Stimulated activated CD4-positive, alpha-beta T cell treated with anti-CD3 and anti-CD28 coated beads, Interleukin-12 subunit alpha, Interleukin-12 subunit beta, amount 100 ng/mL, for 24 hours (primary cell): ENCODE data around the gene PPP2R3B.

Source experiments
- DNase-seq, 2 experiments: peaks; one replicate each; pipeline ENCODE4 v3.0.0-alpha.2; 2020; ENCODE audit warnings: low read depth in 2 of 2

The PPP2R3B gene

GRCh38 chrX:370963-371745 is 15.6 kb downstream of the PPP2R3B start:
- DNase-seq, result no peak

DNA sequence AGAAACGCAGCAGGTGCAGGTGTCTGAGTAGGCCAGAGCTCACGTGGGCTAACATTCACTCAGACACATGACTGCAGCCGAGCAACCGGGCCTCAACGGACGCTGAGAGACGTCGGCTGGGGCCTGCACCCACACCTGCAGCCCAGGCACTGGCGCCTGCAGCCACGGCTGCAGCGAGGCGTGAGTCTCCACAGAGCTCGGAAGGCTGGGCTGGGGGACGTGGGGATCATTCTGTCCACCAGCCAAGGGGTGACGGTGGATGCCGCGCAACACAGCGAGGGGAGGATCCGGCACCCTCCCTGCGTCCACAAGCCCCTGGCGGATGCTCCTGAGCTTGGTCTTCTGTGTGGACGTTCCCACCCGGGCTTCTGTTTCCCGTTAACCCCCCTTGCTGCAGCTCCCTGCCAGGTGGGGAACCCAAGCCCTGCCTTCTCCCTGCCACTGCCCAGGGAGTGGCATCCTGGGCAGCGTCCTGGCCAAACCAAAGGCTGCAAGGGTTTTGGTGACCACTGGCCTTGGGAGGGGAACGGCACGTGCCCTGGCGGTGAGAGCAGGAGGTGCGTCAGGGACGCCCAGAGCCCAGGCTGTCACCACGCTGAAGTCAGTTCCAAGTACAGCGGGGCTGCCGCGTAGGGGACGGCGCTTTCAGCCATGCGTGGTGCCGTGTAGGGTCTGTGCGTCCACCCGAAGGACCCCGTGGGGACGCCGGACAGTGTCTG is 16.3 kb downstream of the PPP2R3B start:
- no peak for DNase-seq

DNA sequence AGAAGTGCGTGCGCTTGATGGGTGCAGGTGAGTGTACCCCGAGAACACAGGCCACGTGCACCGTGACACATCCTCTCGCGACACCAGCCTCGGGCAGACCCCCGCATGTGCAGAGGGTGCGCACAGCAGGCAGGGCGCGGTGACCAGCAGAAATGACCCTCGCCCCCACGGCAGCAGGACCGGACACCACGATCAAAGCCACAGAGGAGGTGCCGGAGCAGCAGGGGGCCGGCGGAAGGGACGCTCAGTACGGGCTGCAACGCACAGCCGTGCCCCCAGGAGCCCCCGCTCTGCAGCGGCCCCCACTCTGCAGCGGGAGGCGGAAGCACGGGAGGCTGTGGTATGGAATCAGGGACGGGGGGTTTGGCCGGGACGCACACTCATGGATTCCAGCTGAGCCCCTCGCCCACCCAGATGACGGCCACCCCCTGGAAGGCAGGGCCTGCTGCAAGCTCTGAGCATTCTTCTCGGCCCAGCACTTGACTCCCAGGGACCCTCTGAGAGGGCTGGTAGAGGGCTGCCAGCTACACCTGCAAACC is 17.1 kb downstream of the PPP2R3B start:
- DNase-seq, result no peak

GRCh38 chrX:368811-369562 is 17.7 kb downstream of the PPP2R3B start:
- DNase-seq, result no peak

DNA sequence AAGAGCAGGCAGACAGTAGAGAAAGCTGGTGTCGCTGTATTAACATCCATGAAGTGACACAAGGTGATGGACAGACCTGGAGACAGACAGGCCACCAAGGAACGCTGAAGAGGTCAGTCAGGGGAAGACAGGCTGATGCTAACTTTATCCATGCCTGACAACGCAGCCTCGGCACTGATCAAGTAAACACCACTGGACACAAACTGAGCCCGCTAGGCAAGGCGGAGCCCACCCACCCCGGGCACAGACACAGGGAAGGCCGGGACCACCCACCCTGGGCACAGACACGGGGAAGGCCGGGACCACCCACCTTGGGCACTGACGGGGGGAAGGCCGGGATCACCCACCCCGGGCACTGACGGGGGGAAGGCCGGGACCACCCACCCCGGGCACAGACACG is 18.8 kb downstream of the PPP2R3B start:
- DNase-seq, result no peak

DNA sequence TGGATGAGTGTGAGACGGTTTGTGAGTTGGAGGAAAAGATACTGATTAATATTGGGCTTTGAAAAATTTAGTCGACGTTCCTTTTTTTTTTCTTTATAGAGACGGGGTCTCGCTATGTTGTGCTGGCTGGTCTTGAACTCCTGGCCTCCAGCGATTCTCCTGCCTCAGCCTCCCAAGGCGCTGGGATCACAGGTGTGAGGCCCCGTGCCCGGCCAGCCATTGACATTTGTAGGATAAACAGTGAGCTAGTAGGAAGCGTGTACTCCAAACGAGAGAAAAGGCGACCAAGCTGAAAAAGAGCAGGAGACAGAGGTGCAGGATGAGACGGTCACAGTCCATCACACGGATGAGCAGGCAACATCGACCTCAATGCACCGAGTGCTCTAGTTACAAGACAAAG is 19.4 kb downstream of the PPP2R3B start:
- no peak for DNase-seq

DNA sequence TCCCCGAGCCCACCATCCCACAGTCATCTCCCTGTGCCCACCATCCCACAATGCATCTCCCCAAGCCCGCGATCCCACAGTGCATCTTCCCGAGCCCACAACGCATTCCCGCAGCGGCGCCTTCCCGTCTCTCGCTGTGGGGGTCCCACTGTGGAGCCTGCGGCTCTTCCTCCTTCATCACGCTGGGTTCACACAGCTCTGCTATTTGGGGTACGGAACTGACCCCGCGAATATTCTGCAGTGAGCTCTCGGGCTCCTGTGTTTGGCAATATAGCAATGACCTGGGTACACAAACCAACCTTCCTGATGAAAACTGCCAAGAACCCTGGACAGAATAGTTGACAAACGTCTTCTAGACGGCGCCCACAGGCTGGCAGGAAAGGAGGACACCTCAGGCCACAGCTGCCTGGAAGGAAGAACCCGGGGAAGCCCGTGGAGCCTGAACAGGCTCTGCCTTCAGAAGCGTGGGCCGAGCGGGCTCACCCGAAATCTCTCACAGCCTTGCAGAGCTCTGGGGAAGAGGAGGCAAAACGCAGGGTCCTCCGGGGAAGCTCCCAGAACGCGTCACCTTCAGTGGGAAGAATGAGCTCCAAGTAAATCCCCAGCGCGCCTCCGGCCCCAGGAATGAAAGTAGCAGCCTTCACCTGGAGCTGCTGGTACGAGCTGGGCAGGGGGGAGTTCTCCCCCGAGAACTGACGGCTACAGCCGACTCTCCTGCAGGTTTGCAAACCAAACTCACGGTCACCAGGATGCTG is 22.9 kb downstream of the PPP2R3B start:
- DNase-seq, result no peak

DNA sequence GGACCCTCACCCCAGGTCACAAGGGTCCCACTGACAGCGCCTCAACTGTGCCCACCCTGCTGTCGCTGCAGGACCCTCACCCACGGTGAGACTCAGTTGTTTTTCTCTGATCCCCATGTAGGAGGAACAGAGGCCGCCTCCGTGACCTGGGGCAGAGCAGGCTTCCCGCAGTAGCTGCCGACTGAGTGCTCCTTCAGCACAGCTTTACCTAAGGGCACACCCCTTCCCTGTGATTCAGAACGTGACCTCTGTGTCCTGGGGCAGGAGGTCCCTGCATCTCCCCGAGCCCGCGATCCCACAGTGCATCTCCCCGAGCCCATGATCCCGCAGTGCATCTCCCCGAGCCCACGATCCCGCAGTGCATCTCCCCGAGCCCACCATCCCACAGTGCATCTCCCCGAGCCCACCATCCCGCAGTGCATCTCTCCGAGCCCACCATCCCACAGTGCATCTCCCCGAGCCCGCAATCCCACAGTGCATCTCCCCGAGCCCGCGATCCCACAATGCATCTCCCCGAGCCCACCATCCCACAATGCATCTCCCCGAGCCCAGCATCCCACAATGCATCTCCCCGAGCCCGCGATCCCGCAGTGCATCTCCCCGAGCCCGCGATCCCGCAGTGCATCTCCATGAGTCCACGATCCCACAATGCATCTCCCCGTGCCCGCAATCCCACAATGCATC is 23.6 kb downstream of the PPP2R3B start:
- no peak for DNase-seq

- DNase-seq, result no peak
Measured at GRCh38 chrX:362351-362750, 24.4 kb downstream of the PPP2R3B start.

DNA sequence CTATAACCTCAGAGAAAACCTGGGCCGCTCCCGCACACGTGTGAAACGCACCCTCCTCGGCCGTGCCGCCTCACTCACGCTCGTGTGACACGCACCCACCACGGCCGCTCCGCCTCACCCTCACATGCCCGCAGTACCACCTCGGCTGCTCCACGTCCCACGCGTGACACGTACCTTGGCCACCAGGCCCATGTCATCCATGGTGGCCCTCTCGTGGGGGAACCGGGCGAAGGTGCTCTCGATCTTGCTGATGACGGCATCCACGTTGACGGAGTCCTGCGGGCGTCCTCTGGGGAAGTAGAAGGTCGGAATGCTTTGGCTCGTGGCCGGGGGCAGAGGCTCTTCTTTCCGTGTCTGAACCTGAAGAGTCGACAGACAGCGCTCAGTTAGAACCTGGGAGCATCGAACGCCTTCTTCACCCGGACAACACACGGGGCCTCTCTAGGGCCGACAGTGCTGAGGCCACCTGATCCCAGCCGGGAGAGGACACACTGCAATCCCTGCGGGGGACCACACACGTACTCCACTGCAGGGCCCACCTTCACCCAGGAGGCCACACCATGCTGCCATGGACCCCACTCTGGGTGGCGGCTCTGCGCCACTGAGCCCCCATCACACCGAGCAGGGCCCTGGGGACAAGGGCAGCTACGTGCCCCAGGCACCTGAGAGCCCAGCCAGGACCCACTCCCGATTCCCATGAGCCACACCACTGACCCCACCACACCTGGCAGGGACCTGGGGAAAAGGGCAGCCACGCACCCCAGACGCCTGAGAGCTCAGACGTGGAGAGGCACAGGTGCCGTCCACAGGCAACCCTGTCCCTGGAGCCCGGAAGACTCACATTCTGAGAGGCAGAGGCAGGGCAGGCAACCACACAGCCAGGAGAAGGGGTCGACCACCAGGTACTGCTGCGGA is 25.2 kb downstream of the PPP2R3B start:
- DNase-seq, result no peak

DNA sequence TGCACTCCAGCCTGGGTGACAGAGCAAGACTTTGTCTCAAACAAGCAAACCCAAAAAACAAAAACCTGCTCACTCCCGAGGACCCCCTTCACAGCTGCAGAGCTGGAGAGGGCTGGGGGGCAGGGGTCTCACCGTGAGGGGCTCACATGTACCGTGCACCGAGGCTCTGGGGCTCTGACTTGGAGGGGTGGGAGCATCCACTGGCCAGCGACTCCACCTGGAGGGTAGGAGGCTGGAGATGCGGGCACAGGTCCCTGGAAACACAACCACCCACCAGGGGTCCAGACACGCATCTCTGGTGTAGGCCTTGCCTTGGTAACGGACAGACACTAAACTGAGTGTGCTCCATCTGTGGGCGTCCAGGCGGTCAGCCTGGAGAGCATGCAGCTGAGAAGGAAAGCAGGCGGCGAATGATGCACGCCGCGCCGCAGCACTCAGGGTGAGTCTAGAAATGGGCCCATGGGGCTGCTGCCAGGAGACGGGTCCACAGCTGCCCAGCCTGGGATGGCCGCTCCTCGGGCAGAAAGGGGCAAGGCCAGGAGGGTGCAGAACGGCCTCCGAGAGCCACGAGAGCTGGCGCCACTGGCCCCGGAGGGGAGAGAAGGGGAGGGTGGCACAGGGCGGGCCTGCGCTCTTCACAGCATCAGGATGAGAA is 26.1 kb downstream of the PPP2R3B start:
- no peak for DNase-seq

GRCh38 chrX:358651-359143 is 28.0 kb downstream of the PPP2R3B start:
- no peak for DNase-seq

- DNase-seq, result peak in 1 of 2 experiments; percentile 26
Measured at GRCh38 chrX:357693-358471, 28.8 kb downstream of the PPP2R3B start.

DNA sequence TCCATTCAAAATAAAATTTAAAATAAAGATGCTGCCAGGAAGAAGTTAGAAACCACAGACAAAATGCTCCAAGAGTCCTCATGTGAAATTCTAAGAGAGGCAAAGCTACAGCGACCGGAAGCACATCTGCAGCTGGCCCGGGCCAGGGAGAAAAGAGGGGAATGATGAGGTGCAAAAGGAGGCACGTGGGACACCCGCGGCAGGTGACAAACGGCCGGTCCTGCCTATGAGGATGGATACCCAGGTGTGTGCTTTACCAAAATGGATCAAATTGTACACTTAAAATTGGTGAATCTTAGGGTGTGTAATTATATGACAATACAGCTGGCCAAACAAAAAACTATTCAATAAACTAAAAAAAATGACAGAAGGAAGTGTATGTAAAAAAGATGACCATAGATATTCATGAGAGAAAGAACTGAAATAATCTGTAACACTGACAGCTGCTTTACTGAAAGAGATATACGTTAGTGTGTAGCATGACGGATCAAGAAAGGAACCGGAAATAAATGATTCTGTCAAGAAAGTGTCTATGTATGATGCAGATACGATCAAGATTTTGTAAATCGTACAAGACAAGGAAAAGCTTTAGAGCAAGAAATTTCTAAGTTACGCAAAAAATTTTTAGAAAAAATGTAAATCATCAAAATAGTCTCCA is 29.5 kb downstream of the PPP2R3B start:
- no peak for DNase-seq

GRCh38 chrX:356385-357034 is 30.2 kb downstream of the PPP2R3B start:
- DNase-seq, result no peak

DNA sequence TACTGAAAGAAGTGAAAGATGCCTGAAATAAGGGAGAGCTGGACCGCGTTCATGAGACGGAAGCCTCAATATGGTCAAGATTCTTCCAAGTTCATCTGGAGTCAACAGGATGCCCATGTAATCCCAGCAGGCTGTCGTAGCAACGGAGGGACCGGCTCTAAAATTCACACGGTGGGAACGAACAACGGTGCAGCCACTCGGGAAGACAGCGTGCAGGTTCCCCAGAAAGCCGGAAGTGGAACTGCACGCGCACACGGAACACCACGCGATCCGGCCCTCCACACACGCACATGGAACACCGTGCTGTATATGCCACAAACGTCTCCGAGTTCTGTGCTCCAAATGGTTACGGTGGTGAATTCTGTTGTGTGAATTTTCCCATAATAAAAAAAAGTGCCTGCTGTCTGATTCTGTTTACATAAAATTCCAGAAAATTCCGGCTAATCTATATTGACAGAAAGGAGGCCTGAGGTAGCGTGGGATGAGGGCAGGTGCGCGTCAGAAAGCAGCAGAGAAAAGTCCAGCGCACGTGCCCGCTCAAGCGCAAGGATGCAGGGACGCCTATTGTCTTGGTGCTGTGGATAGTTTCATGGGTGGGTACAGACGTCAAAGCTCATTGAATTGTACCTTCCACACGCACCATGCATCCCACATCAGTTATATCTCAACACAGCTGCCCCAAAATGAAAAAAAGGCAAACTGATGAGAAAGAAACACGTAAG is 31.2 kb downstream of the PPP2R3B start:
- no peak for DNase-seq
